HG02588 (cell line): ENCODE measurements around the gene FRAS1.
"Not testable (repeated sequence)": the region's sequence is repeated elsewhere in the genome, so short reads cannot be mapped to it uniquely, and the experiment has no call there.

ENCODE experiments used
- ATAC-seq: cut with Tn5 transposase; IDR thresholded peaks from one replicate; pipeline ENCODE4 v1.9.1; 2021; ENCODE audit warnings: mild to moderate bottlenecking, moderate library complexity; ENCODE audit not compliant: unreplicated experiment

Gene FRAS1, protein sequence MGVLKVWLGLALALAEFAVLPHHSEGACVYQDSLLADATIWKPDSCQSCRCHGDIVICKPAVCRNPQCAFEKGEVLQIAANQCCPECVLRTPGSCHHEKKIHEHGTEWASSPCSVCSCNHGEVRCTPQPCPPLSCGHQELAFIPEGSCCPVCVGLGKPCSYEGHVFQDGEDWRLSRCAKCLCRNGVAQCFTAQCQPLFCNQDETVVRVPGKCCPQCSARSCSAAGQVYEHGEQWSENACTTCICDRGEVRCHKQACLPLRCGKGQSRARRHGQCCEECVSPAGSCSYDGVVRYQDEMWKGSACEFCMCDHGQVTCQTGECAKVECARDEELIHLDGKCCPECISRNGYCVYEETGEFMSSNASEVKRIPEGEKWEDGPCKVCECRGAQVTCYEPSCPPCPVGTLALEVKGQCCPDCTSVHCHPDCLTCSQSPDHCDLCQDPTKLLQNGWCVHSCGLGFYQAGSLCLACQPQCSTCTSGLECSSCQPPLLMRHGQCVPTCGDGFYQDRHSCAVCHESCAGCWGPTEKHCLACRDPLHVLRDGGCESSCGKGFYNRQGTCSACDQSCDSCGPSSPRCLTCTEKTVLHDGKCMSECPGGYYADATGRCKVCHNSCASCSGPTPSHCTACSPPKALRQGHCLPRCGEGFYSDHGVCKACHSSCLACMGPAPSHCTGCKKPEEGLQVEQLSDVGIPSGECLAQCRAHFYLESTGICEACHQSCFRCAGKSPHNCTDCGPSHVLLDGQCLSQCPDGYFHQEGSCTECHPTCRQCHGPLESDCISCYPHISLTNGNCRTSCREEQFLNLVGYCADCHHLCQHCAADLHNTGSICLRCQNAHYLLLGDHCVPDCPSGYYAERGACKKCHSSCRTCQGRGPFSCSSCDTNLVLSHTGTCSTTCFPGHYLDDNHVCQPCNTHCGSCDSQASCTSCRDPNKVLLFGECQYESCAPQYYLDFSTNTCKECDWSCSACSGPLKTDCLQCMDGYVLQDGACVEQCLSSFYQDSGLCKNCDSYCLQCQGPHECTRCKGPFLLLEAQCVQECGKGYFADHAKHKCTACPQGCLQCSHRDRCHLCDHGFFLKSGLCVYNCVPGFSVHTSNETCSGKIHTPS (N-terminal part only)

DNA sequence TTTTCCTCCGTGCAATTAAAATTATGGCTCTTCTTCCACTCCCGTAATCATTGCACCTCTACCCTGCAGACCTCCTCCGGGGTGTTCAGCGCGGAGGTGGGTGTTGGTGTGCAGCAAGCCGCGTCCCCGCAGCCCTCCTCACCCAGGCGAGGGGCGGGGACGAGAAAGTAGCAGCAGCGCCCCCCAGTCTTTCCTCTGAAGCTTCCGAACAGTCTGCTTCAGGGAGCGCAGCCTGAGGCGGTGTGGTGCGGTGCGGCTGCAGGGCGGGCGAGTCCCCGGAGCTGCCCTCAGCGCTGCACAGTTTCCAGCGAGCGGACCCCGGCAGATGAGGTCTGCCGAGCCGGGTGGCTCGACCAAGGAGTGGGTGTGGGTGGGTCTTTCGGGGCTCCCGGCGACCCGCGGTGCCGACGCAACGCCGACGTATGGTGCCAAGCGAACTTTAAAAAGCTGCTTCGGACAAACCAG lies at the start of gene FRAS1:
Gene FRAS1 (plus strand): TSS at position 189 of the 465 bp plus-strand sequence. CDS start 687 bp downstream, outside the sequence.
- peak; percentile 19 for ATAC-seq

DNA sequence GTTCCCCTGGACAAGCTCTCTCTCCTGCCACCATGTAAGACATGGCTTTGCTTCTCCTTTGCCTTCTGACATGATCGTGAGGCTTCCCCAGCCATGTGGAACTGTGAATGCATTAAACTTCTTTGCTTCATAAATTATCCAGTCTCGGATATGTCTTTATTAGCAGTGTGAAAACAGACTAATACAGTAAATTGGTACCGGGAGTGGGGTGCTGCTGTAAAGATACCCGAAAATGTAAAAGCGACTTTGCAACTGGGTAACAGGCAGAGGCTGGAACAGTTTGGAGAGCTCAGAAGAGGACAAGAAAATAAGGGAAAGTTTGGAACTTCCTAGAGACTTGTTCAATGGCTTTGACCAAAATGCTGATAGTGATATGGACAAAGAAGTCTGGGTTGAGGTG lies 46.1 kb upstream of the FRAS1 start:
- not testable (repeated sequence) for ATAC-seq

DNA sequence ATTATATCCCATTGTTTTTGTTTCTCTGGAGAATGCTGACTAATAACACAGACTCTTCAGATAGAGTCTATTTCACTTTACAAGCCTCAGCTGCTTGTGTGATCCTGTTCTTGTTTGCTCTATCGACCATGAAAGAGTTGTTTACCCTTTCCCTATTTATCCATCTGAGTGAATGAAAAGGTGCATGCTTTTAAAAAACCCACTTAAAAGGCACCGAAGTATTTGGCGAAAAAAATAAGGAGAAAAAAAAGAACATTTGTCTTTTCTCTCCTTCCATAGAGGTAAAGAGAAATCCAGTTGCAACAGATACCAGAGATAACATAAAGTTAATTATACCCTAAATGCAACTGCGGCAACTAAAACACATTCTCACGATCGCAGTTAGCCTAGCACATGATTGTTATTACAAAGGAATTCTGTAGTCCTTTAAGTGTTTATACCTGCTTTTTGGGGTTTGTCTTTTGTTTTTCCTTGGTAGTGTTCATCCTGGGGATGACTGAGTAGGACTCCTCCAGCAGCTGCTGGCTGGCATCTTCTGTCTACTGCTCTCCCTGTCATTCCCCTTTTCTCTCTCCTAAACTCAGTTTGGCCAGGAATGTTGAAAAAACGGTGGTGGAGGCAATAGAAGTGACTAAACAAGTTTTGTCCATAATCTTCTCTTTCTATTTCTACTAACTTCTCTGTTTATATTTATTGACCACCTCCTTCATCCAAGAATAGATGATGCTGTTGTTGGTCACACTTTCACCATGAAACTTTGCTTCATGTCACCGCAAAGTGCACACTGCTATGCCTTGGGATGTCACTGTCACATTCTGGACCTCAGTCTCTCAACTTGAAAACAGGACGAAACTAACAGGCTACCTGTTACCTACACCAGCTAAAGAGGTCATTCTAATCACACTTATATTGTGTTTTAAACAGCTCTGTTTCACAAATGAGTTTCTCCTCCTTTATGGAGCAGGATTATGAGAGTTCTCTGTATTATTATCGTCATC lies 41.9 kb upstream of the FRAS1 start:
- no peak for ATAC-seq

DNA sequence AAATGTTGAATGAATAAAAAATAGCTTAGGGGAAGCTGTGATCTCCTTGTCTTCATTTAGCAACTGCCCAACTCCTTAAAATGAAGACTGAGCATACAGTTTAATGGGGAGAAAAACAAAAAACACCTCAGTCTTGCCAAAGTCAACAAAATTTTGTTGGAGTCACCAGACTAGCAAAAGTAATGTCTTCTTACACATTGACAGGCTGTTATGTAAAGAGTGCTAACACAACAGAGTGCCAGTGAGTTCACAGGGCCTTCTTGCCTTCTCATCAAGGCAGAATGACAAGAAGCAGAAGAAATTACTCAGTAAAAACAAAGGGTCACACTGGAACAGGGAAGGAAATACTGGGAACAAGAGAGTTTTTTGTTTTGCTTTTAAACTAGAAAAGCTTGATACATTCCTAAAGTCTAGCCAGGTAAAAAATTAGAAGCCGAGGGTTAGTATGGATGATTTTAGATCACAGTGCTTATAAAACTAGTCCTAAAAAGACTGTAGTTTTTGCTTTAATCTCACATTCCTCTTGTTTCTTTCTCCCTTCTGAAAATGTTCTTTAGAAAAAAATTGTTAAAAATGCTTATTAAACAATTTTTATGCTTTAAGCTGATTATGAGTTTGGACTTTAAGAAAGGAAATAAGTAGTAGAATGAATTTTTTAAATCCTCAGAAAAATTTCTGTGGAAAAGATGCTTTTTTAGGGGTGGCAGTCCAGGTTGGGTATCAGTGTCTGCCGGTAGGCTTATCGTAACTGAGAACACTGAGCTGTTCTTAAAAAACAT lies 38.7 kb upstream of the FRAS1 start:
- ATAC-seq = no peak

DNA sequence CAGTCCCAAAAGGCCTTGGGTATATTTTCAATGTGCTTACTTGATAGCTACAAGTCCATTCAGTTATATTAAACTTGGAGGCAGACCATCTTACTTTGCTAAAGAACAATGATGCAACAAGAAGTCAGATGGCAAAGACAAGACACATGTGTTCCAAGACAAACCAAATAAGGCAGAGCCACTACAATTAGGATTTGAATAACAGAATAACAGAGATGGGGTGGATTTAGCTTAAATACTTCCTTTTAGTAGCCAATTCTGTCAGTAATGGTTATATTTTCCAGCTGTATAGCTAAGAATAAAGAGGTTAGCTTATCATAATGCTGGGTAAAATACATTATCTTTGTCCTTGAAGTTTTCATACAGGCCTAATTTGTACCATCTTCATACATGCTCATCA lies 37.7 kb upstream of the FRAS1 start:
- ATAC-seq = no peak

DNA sequence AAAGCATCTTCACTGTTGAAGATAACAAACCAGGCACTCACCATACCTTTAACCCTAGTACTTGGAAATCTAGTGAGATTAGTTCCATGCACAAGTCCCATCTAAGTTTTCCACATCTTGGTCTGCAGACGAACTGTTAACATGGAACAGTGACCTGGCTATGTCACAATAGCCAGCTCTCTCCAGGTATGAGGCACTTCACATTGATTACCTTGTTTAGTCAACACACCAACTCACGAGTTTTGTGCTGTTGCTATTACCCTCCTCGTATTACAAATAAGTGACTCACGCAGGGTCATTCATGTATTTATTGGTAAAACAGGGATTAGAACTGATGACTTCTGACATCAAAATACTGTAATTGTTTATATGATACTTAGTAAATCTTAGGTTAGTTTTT lies 36.4 kb upstream of the FRAS1 start:
- ATAC-seq = no peak

DNA sequence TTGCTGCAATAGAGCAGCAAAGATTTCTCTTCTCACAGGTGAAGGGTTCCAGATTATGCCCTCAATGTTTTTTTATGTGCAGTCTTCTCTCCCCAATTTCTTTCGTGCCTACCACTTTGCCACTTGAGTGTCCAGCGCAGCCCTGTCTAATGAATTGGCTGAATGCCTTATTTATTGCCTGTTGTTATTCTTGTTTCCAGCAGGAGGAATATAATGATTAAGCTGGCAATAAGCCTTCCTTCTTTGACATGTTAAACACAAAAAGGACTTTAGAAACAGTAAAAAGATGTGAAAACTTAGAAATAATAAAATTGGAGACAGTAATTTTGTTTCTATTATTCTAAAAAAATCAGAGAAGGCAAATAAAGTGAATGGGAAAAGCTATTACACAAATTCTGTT lies 34.6 kb upstream of the FRAS1 start:
- ATAC-seq = no peak

DNA sequence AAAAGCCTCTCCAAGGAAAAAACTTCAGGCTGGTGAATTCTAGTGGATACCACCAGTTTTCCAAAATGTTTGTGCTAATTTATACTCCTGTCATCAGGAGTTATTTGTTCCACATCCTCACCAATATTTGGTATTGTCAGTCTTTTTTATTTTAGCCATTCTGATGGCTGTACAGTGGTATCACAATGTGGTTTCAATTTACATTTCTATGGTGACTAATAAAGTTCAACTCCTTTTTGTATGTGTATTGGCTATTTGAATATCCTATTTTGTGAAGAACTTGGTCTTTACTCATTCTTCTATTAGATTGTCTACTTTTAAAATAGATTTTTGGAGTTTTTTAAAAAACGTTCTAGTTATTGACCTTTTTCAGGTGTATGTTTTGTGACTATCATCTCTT lies 33.0 kb upstream of the FRAS1 start:
- no peak for ATAC-seq

DNA sequence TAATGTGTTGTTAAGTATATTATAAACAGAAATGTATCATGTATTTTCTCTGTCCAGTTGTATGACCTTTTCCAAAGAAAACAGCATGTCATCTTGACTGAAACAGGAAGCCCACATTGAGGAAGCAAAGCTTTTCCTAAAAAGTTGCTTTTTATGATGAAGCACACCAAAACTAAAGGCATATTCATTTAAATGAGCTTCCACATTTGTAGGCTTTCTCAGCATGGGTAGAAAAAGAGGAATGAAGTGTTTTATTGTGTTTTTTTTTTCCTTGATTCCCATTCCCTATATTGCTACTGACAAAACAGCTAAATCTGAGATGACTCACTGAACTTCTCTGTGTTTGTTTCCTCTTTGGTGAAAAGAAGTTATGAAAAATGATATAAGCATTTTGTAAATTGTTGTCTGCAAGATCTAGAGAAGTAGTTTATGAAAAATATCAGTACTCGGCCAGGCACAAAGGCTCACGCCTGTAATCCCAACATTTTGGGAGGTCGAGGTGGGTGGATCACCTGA lies 32.5 kb upstream of the FRAS1 start:
- ATAC-seq = no peak

DNA sequence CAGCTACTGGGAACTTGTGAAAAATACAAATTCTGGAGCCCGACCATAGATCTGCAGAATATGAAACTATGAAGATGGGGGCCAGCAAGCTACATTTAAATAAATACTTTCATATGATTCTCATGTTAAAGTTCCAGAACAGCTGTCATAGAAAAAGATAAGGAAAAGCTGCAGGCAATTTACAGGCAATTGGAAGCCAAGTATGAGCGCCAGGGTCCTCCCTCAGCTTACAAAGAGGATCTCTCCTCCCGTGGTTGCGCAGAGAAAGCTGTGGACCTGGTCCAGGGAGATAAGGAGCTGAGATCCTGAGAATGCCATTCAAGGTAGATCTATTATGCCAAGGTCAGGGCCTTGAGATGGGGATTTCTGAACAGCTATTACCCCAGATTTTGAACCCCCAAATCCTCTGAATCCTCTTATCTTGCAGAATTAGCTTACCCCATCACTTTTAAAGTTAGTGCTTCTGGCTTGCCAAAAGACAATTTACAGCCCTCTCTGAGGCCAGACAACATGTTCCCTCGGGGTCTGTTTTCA lies 25.6 kb upstream of the FRAS1 start:
- ATAC-seq = no peak

DNA sequence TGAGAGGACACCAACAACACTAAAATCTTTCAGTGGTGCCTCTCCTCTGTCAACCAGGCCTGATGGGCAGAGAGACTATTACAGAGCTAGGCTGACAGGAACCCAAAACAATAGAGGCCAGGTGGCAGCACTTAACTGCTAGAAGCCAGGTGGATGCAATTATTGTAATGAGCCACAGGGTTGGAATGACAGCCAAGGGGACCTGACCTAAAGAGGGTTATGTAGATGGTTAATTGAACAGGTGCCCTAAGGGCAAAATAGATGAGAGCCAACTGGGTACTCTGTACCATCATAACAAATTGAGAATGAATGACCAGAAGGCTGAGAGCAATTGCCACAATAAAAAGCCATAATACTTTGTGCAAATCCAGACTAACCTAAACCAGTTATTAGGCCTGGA lies 24.7 kb upstream of the FRAS1 start:
- ATAC-seq = no peak

DNA sequence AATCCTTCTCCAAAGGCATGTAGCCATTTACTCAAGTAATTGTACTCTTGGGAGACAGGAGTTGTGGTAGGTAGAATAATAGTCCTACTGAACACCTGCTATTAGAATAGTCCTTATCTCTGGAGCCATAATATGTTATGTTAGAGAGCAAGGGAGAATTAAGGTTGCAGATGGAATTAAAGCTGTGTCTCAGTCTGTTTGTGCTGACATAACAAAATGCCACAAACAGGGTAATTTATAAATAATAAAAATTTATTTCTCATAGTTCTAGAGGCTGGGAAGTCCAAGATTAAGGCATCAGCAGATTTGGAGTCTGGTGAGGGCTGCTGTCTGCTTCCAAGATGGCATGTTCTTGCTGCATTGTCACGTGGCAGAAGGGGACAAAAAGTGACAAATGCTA lies 24.2 kb upstream of the FRAS1 start:
- no peak for ATAC-seq

DNA sequence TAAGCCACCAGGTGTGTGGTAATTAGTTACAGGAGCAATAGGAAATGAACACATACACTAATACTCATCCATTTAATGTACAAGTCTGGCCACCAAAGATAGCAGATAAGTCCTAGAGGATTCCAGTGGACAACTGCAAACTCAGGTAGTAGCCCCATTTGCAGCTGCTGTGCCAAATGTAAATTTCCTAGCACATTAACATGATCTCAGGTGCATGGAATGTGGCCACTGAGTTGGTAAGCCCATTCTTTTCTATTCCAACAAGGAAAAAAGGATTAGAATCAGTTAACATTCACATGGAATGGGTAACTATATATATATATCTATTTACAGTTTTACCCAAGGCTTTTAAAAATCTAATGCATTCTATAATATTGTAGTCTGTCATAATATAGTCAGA lies 23.3 kb upstream of the FRAS1 start:
- no peak for ATAC-seq

DNA sequence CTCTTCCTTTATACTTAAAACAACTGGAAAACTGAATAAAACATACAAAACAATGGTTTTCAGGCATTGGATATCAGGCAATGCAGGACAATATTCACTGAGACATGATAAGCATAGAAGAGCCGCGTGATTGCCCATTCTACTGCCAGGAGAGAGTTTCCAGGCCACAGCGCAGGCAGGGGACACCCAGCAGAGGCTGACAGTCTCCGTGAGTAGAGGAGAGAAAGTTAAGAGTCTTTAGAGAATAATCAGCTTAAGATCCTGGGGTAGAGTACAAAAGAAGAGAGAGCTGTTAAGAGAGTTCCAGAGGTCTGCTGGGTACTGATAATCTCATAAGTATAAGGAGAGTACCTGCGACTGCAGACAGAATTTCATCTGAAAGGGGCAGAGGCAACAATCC lies 18.4 kb upstream of the FRAS1 start:
- ATAC-seq = no peak

DNA sequence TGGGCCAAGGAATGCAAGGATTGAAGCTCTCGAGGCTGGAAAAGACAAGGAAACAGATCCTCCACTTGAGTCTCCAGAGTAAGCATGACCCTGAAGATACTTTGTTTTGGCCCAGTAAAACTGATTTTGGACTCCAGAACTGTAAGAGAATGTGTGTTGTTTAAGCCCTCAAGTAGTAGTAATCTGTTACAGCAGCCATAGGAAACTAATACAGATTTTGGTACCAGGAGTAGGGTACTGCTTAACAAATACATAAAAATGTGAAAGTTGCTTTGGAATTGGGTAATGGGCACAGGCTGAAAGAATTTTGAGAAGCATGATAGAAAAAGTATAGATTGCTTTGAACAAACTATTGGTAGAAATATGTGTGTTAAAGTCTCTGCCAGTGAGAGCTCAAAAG lies 17.4 kb upstream of the FRAS1 start:
- no peak for ATAC-seq

DNA sequence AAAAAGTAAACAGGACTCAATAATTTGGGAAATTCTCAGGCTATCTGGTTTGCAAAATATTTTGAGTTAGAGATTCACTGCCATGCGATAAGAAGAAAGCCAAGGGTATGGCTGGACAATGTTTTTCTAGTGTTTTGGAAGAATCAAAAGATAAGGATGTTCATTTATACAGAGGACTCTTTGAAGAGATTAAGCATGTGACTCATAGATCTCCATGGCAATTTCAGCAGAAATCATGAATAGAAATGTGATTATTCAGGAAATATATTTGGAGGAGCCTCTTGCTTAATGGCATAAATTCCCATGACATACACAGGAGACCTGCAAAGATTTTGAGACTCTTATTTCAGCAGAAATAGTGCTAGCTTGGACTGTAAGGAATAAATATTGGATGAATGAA lies 16.7 kb upstream of the FRAS1 start:
- no peak for ATAC-seq

DNA sequence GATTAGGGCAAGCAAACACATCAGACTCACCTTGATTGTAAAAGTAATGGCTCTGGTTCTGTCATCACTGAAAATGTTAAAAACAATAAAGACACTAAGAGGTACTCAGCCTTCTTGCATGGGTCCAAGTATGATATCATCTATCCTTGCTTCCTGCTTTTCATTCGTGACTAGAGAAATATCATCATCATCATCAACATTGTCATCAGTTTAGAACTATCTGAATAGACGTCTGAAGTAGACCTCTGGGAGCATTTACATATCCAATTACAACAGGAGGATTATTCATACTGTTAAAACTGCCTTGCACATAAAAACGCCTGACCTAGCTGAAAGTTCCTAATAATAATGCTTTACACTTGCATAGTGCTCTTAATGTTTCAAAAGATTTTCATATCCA lies 9.8 kb upstream of the FRAS1 start:
- ATAC-seq = no peak

DNA sequence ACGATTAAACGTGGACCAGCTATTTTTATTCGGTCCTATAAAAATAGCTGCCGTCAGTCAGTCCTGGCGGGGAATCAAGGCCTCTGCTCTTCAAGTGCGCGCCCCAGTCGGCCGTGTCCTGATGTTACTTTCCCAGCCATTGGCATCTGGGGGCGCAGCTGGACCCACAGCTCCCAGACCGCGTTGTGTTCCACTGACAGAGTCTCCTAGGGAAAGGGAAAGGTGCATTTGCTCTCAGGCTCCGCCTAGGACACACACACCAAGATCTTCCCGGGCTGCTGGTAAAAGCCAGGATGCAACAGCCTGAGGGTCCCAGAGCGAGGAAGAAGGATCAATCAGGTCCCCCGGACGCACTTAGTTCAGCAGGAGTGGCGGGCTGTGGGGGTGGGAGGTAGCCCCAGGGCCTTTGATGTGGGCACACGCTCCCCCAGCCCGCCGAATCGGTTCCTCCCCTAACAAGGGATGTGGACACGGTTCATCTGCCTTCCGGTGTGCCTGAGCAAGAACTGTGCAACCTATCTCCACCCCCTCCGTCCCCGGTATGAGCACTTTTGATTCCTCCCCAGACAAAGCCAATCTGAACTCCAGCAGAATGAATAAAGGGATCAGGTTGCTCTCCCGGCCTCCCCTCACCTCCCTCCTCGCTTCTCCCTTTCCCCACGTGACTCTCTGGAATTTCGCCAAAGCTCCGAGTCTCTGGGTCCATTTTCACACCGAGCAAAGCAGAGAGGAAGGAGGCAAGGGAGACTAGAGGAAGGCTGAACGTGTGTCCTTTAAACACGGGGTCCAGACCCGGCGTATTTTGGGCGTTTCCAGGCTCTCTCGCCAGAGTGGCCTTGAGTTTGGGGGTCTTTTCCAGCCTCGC lies 626 bp upstream of the FRAS1 start:
- peak; percentile 59 for ATAC-seq
